ENCODE data around the gene CARD10. TPM values are rescaled to one million over a fixed set of nuclear protein-coding genes. Genes with fewer than 3 reads are reported as not detected.

Gene CARD10
- polyA plus RNA-seq, 3 donors, result 0.03 TPM; not detected in 2

DNA sequence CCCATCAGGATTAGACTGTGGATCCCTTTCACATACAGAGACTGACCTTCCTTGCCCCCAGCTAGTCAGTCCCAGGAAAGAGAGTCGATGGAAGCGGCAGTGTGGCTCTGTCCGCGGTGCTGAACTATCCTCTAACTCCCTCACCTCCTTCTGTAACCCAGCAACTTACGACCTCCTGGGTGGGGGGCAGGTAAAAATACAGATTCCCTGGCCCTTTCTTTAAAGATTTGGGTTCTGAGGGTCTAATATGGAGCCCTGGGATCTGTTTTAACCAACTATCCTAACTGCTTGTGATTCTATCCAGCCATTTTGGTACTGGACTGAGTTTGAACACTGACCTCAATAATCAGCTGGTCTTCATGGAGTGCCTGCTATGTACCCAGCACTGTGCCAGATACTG lies 56.2 kb downstream of the CARD10 start:
- H3K9me3 Mint-ChIP-seq, result no peaks in the 10 kb centered on the region
- TF ChIP-seq CTCF (IDR thresholded peaks at IDR 0.05), result no peak
- no CpG with 5 or more reads among the region's 5 CpGs for WGBS (ENCODE audit: insufficient coverage)
- H3K4me1 Mint-ChIP-seq, result no peaks in the 10 kb centered on the region
- H3K36me3 ChIP-seq (replicated peaks in 1 of 2; ENCODE audit: control insufficient read depth in 1 of 2, insufficient read depth in 2 of 2, low read length in 2 of 2), result peaks cover 19 to 27% of the 10 kb centered on the region in 2 donors
- H3K4me3 ChIP-seq (replicated peaks in 1 of 3; ENCODE audit: low read depth in 2 of 3, low read length in 3 of 3), result no peak overlapping the region
- H3K27ac ChIP-seq (ENCODE audit: low read depth in 1 of 2, low read length in 2 of 2), result no peak overlapping the region
- H4K20me1 ChIP-seq (ENCODE audit: insufficient read depth, low read length), result peaks cover 46% of the 10 kb centered on the region
- DNase-seq, result no peak
- H2AFZ ChIP-seq (ENCODE audit: insufficient read depth, low read depth, low read length, poor library complexity, severe bottlenecking), result no peak overlapping the region
- H3K27me3 Mint-ChIP-seq (ENCODE audit: low read depth in 3 of 3), result no peaks in the 10 kb centered on the region
- H3K27me3 ChIP-seq (ENCODE audit: control insufficient read depth in 2 of 2, insufficient read depth in 2 of 2, low read length in 2 of 2), result no peaks in the 10 kb centered on the region
- no peak overlapping the region for H3K4me2 ChIP-seq (replicated peaks; ENCODE audit: extremely low read depth, low read length, poor library complexity, severe bottlenecking)
- H3K4me1 ChIP-seq (ENCODE audit: control insufficient read depth in 1 of 2, insufficient read depth in 2 of 2, low read length in 2 of 2), result no peaks in the 10 kb centered on the region
- H3K79me2 ChIP-seq (ENCODE audit: insufficient read depth, low read length), result no peaks in the 10 kb centered on the region
- peak overlapping the region in 1 of 7 donors; percentile 52 for H3K27ac Mint-ChIP-seq
- peaks cover 24 to 30% of the 10 kb centered on the region in 2 donors for H3K36me3 Mint-ChIP-seq
- no peak overlapping the region for H3K4me3 Mint-ChIP-seq
- no peak overlapping the region for H3K9ac ChIP-seq (ENCODE audit: insufficient read depth, low read length, poor library complexity, severe bottlenecking)
- no peaks in the 10 kb centered on the region for H3K9me3 ChIP-seq (replicated peaks in 1 of 2; ENCODE audit: control insufficient read depth in 1 of 2, insufficient read depth in 1 of 2, low read length in 2 of 2)
- intact Hi-C loops (cut with micrococcal nuclease), result no loop called here

- H3K9me3 ChIP-seq (replicated peaks in 1 of 2; ENCODE audit: control insufficient read depth in 1 of 2, insufficient read depth in 1 of 2, low read length in 2 of 2), result no peaks in the 10 kb centered on the region
- Mint-ChIP-seq H3K27ac (no peak overlapping the region), H3K27me3 (ENCODE audit: low read depth in 3 of 3) (peaks cover 0 to 3% (median 0%) of the 10 kb centered on the region in 3 donors)
These were observed 56.8 kb downstream of the CARD10 start for GRCh38 chr22:37462436-37462835.

More at GRCh38 chr22:37462436-37462835, 56.8 kb downstream of the CARD10 start:
- no peaks in the 10 kb centered on the region for H3K4me1 ChIP-seq (ENCODE audit: control insufficient read depth in 1 of 2, insufficient read depth in 2 of 2, low read length in 2 of 2)
- no peak for DNase-seq
- intact Hi-C loops (cut with micrococcal nuclease), result no loop called here
- 90% methylated on average over 4 of the region's 5 CpGs for WGBS (ENCODE audit: insufficient coverage)
- H3K36me3 Mint-ChIP-seq, result peaks cover 20 to 25% of the 10 kb centered on the region in 2 donors
- no peak overlapping the region for H2AFZ ChIP-seq (ENCODE audit: insufficient read depth, low read depth, low read length, poor library complexity, severe bottlenecking)
- peaks cover 41% of the 10 kb centered on the region for H4K20me1 ChIP-seq (ENCODE audit: insufficient read depth, low read length)
- no peak overlapping the region for H3K9ac ChIP-seq (ENCODE audit: insufficient read depth, low read length, poor library complexity, severe bottlenecking)
- H3K79me2 ChIP-seq (ENCODE audit: insufficient read depth, low read length), result no peaks in the 10 kb centered on the region
- H3K4me3 Mint-ChIP-seq, result no peak overlapping the region
- H3K9me3 Mint-ChIP-seq, result no peaks in the 10 kb centered on the region
- peaks cover 14 to 22% of the 10 kb centered on the region in 2 donors for H3K36me3 ChIP-seq (replicated peaks in 1 of 2; ENCODE audit: control insufficient read depth in 1 of 2, insufficient read depth in 2 of 2, low read length in 2 of 2)
- H3K4me3 ChIP-seq (replicated peaks in 1 of 3; ENCODE audit: low read depth in 2 of 3, low read length in 3 of 3), result no peak overlapping the region
- no peak overlapping the region for H3K4me2 ChIP-seq (replicated peaks; ENCODE audit: extremely low read depth, low read length, poor library complexity, severe bottlenecking)
- H3K27me3 ChIP-seq (ENCODE audit: control insufficient read depth in 2 of 2, insufficient read depth in 2 of 2, low read length in 2 of 2), result no peaks in the 10 kb centered on the region
- H3K27ac ChIP-seq (ENCODE audit: low read depth in 1 of 2, low read length in 2 of 2), result no peak overlapping the region
- TF ChIP-seq CTCF (IDR thresholded peaks at IDR 0.05), result no peak
- H3K4me1 Mint-ChIP-seq, result no peaks in the 10 kb centered on the region
